ENCODE results near the gene GTF3C1.
"Not testable (repeated sequence)": the region's sequence is repeated elsewhere in the genome, so short reads cannot be mapped to it uniquely, and the experiment has no call there.

GTF3C1 gene

GRCh38 chr16:27447301-27447700, 102.4 kb downstream of the GTF3C1 start:
- in situ Hi-C loops (cut with HindIII; ENCODE audit: low sequenced_read_pairs), result no loop called here

- in situ Hi-C loops (cut with HindIII; ENCODE audit: low sequenced_read_pairs), result no loop called here
Observed at GRCh38 chr16:27446721-27447120, 103.0 kb downstream of the GTF3C1 start.

GRCh38 chr16:27445502-27446175, 104.1 kb downstream of the GTF3C1 start:
- in situ Hi-C loops (cut with HindIII; ENCODE audit: low sequenced_read_pairs), result no loop called here

- in situ Hi-C loops (cut with HindIII; ENCODE audit: low sequenced_read_pairs), result loop anchor here (5.0 kb wide), 1 partner anchor 277 kb away; no protein-coding TSS in a partner anchor
Observed at GRCh38 chr16:27444470-27444869, 105.2 kb downstream of the GTF3C1 start.

GRCh38 chr16:27444015-27444414, 105.7 kb downstream of the GTF3C1 start:
- in situ Hi-C loops (cut with HindIII; ENCODE audit: low sequenced_read_pairs), result loop anchor here (5.0 kb wide), 1 partner anchor 277 kb away; no protein-coding TSS in a partner anchor

- in situ Hi-C loops (cut with HindIII; ENCODE audit: low sequenced_read_pairs), result loop anchor here (5.0 kb wide), 1 partner anchor 275 kb away; no protein-coding TSS in a partner anchor
Observed at GRCh38 chr16:27441998-27442397, 107.7 kb downstream of the GTF3C1 start.

- in situ Hi-C loops (cut with HindIII; ENCODE audit: low sequenced_read_pairs), result loop anchor here (5.0 kb wide), 1 partner anchor 274 kb away; no protein-coding TSS in a partner anchor
Observed at GRCh38 chr16:27441276-27441675, 108.4 kb downstream of the GTF3C1 start.

- in situ Hi-C loops (cut with HindIII; ENCODE audit: low sequenced_read_pairs), result loop anchor here (5.0 kb wide), 1 partner anchor 272 kb away; no protein-coding TSS in a partner anchor
Observed at GRCh38 chr16:27439271-27440018, 110.3 kb downstream of the GTF3C1 start.

GRCh38 chr16:27437946-27438345, 111.8 kb downstream of the GTF3C1 start:
- in situ Hi-C loops (cut with HindIII; ENCODE audit: low sequenced_read_pairs), result no loop called here

GRCh38 chr16:27436921-27437650, 112.6 kb downstream of the GTF3C1 start:
- in situ Hi-C loops (cut with HindIII; ENCODE audit: low sequenced_read_pairs), result no loop called here

GRCh38 chr16:27436065-27436464, 113.6 kb downstream of the GTF3C1 start:
- in situ Hi-C loops (cut with HindIII; ENCODE audit: low sequenced_read_pairs), result no loop called here

- in situ Hi-C loops (cut with HindIII; ENCODE audit: low sequenced_read_pairs), result not testable (repeated sequence)
Observed at GRCh38 chr16:27435146-27435545, 114.6 kb downstream of the GTF3C1 start.

GRCh38 chr16:27434141-27435051, 115.3 kb downstream of the GTF3C1 start:
- in situ Hi-C loops (cut with HindIII; ENCODE audit: low sequenced_read_pairs), result no loop called here

GRCh38 chr16:27433636-27434035, 116.1 kb downstream of the GTF3C1 start:
- in situ Hi-C loops (cut with HindIII; ENCODE audit: low sequenced_read_pairs), result no loop called here

- in situ Hi-C loops (cut with HindIII; ENCODE audit: low sequenced_read_pairs), result not testable (repeated sequence)
Observed at GRCh38 chr16:27433191-27433590, 116.5 kb downstream of the GTF3C1 start.

- in situ Hi-C loops (cut with HindIII; ENCODE audit: low sequenced_read_pairs), result no loop called here
Observed at GRCh38 chr16:27432558-27432957, 117.2 kb downstream of the GTF3C1 start.

GRCh38 chr16:27431773-27432532, 117.8 kb downstream of the GTF3C1 start:
- in situ Hi-C loops (cut with HindIII; ENCODE audit: low sequenced_read_pairs), result no loop called here

- in situ Hi-C loops (cut with HindIII; ENCODE audit: low sequenced_read_pairs), result no loop called here
Observed at GRCh38 chr16:27430923-27431484, 118.7 kb downstream of the GTF3C1 start.

- in situ Hi-C loops (cut with HindIII; ENCODE audit: low sequenced_read_pairs), result no loop called here
Observed at GRCh38 chr16:27430512-27430911, 119.2 kb downstream of the GTF3C1 start.
